ENCODE data around the gene THSD8. TPM values are rescaled to one million over a fixed set of nuclear protein-coding genes. Genes with fewer than 3 reads are reported as not detected.

THSD8 gene
- total RNA-seq, 2 donors from 2014 or later, result not detected

DNA sequence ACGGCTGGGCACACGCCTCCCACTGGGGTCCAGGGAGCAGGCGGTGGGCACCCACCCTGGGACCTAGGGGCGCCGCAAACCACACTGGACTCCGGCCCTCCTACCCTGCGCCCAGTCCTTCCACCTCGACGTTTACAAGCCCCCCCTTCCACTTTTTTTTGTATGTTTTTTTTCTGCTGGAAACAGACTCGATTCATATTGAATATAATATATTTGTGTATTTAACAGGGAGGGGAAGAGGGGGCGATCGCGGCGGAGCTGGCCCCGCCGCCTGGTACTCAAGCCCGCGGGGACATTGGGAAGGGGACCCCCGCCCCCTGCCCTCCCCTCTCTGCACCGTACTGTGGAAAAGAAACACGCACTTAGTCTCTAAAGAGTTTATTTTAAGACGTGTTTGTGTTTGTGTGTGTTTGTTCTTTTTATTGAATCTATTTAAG lies 9.0 kb upstream of the THSD8 start:
- DNase-seq (ENCODE audit: low spot score) (no peak), ATAC-seq (ENCODE audit: insufficient number of reproducible peaks, low FRiP score, low read depth) (no peak)
- Histone ChIP-seq H3K36me3 (no peaks in the 10 kb centered on the region), H3K9me3 (no peaks in the 10 kb centered on the region), H3K4me1 (ENCODE audit: control insufficient read depth in 1 of 2, low read depth in 2 of 2) (peaks cover 13 to 37% of the 10 kb centered on the region in 2 donors), H3K4me3 (peak overlapping the region; percentile 91), H3K27me3 (replicated peaks; ENCODE audit: insufficient read depth) (no peaks in the 10 kb centered on the region), H3K27ac (peak overlapping the region; percentile 99 to 100)
- TF ChIP-seq, protein P1, sequence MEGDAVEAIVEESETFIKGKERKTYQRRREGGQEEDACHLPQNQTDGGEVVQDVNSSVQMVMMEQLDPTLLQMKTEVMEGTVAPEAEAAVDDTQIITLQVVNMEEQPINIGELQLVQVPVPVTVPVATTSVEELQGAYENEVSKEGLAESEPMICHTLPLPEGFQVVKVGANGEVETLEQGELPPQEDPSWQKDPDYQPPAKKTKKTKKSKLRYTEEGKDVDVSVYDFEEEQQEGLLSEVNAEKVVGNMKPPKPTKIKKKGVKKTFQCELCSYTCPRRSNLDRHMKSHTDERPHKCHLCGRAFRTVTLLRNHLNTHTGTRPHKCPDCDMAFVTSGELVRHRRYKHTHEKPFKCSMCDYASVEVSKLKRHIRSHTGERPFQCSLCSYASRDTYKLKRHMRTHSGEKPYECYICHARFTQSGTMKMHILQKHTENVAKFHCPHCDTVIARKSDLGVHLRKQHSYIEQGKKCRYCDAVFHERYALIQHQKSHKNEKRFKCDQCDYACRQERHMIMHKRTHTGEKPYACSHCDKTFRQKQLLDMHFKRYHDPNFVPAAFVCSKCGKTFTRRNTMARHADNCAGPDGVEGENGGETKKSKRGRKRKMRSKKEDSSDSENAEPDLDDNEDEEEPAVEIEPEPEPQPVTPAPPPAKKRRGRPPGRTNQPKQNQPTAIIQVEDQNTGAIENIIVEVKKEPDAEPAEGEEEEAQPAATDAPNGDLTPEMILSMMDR (IDR thresholded peaks at IDR 0.05), result no peak

DNA sequence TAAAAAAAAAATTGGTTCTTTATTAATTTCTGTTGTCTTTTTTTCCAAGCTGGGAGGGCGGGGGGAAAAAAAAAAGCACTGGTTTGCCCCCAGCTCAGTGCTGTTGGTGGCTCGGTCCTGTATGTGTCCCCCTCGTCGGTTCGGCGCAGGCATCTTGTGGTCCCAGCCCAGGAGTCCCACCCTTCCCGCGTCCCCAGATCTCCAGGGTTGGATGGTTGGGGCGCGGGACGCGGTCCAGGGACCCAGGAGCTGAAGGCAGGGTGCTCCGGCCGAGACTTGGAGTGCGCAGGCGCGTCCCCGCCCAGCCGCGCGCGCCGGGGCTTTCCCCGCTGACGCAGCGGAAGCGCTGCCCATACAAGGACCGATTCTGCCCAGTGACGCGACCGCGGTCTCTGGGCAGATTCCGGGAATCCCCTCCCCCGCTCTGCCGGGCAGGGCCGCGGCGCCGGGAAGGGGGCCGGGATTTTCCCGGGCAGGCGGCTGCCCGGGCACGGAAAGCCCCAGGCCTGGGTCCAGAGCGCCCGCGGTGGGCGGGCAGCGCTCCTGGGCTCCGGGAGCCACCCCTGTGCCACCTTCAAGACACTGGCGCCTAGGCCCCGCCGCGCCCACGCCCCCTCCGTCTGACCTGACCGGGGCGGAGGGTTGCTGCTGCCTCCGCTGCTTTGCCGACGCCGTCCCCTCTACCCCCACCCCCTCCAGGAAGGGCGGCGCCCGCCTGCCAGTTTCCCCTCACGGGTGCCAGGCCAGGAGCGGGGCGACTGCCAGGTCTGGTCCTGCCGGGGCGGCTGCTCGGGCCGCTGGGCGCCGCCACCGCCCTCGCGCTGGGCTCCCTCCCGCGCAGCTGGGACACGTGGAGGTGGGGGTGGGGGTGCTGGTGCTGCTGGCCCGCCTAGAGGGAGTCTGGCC lies 8.3 kb upstream of the THSD8 start:
- peak overlapping the region; percentile 91 for H3K4me3 ChIP-seq
- ATAC-seq (ENCODE audit: insufficient number of reproducible peaks, low FRiP score, low read depth), result peak; percentile 6
- no peaks in the 10 kb centered on the region for H3K36me3 ChIP-seq
- no peaks in the 10 kb centered on the region for H3K9me3 ChIP-seq
- peaks cover 6 to 31% of the 10 kb centered on the region in 2 donors for H3K4me1 ChIP-seq (ENCODE audit: control insufficient read depth in 1 of 2, low read depth in 2 of 2)
- TF ChIP-seq, protein P1 (IDR thresholded peaks at IDR 0.05), result peak; percentile 25
- H3K27ac ChIP-seq, result peak overlapping the region; percentile 99 to 100
- H3K27me3 ChIP-seq (replicated peaks; ENCODE audit: insufficient read depth), result no peaks in the 10 kb centered on the region
- DNase-seq (ENCODE audit: low spot score), result no peak

DNA sequence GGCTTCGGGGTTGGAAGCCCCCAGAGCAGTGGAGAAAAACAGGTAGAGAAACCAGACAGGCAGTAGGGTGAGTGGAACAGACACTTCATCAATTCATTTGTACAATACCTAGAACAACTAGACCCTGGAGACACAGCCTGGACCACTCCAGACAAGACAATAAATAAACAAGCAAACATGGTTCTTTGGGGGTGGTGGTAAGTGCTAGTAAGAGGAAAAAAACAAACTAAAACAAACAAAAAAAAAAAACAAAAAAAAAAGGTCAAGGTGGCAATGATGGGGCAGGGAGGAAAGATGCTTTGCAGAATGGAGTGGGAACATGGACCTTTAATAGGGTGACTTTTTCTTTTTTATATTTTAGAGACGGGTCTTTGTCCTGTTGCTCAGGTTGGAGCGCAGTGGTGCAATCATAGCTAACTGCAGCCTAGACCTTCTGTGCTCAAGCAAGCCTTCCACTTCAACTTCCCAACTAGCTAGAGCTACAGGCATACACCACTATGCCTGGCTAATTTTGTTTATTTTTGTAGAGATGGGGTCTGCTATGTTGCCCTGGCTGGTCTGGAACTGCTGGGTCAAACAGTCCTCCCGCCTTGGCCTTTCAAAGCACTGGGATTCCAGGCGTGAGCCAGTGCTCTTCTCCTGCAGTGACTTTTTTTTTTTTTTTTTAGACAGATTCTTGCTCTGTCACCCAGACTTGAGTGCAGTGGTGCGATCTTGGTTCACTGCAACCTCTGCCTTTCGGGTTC lies 7.5 kb upstream of the THSD8 start:
- no peaks in the 10 kb centered on the region for H3K9me3 ChIP-seq
- H3K27ac ChIP-seq, result peak overlapping the region; percentile 99 to 100
- no peaks in the 10 kb centered on the region for H3K27me3 ChIP-seq (replicated peaks; ENCODE audit: insufficient read depth)
- no peaks in the 10 kb centered on the region for H3K36me3 ChIP-seq
- H3K4me3 ChIP-seq, result peak overlapping the region; percentile 91
- DNase-seq (ENCODE audit: low spot score) (no peak), ATAC-seq (ENCODE audit: insufficient number of reproducible peaks, low FRiP score, low read depth) (no peak)
- TF ChIP-seq, protein P1 (IDR thresholded peaks at IDR 0.05), result no peak
- H3K4me1 ChIP-seq (ENCODE audit: control insufficient read depth in 1 of 2, low read depth in 2 of 2), result peaks cover 0 to 22% of the 10 kb centered on the region in 2 donors

DNA sequence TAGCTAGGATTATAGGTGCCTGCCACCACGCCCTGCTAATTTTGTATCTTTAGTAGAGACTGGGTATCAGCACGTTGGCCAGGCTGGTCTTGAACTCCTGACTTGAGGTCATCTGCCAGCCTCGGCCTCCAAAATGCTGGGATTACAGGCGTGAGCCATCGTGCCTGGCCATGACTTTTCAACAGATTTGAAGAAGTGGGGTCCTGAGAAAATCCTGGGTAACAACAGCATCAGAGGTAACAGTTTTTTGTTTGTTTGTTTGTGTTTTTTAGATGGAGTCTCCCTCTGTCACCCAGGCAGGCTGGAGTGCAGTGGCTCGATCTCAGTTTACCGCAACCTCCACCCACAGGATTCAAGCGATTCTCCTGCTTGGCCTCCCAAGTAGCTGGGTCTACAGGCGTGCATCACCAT lies 6.9 kb upstream of the THSD8 start:
- Histone ChIP-seq H3K9me3 (no peaks in the 10 kb centered on the region), H3K27me3 (replicated peaks; ENCODE audit: insufficient read depth) (no peaks in the 10 kb centered on the region), H3K27ac (peak overlapping the region; percentile 99 to 100), H3K4me3 (no peak overlapping the region), H3K36me3 (no peaks in the 10 kb centered on the region), H3K4me1 (ENCODE audit: control insufficient read depth in 1 of 2, low read depth in 2 of 2) (peaks cover 0 to 24% of the 10 kb centered on the region in 2 donors)
- TF ChIP-seq, protein P1 (IDR thresholded peaks at IDR 0.05), result no peak
- no peak for DNase-seq (ENCODE audit: low spot score)
- ATAC-seq (ENCODE audit: insufficient number of reproducible peaks, low FRiP score, low read depth), result no peak

Measured in thoracic aorta (tissue), 2 donors.